ENCODE measurements around the gene DEDD2. TPM values are rescaled to one million over a fixed set of nuclear protein-coding genes. Genes with fewer than 3 reads are reported as not detected.

Gene DEDD2
- total and polyA plus RNA-seq, 5 experiments from 2014 or later, result 56.5 to 149 (median 117) TPM

GRCh38 chr19:42246143-42246921, 28.9 kb upstream of the DEDD2 start:
- POLR2A ChIA-PET, result interaction anchor here (0.6 to 10.6 kb wide), 8 partner anchors 11 to 1434 kb away, joined by 3 to 121 read pairs (median 4); partner anchors contain the start of gene CIC
- no peak overlapping the region for H3K4me3 Mint-ChIP-seq
- peaks cover 22 to 67% (median 51%) of the 10 kb centered on the region in 4 donors for H3K4me1 Mint-ChIP-seq
- peak overlapping the region in 8 of 10 donors; percentile 36 to 99 (median 75) for H3K27ac Mint-ChIP-seq
- ATAC-seq, result no peak
- H3K36me3 Mint-ChIP-seq, result peaks cover 0 to 5% (median 2%) of the 10 kb centered on the region in 3 donors
- H3K9me3 Mint-ChIP-seq, result no peaks in the 10 kb centered on the region
- no peak for DNase-seq
- no peaks in the 10 kb centered on the region for H3K27me3 Mint-ChIP-seq

DNA sequence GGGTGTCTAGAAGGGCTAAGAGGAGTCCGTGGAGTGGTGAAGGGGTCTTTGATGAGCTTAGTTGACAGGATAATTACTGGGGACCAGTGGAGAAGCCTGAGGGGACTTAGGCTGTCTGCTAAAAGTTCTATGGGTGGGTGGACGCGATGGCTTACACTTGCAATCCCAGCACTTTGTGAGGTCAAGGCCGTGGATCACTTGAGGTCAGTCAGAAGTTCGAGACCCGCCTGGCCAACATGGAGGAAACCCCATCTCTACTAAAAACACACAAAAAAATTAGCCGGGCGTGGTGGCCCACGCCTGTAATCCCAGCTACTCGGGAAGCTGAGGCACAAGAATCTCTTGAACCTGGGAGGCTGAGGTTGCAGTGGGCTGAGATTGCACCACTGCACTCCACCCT, 27.8 kb upstream of the DEDD2 start:
- ATAC-seq, result no peak
- no peak for DNase-seq
- peaks cover 0 to 6% (median 2%) of the 10 kb centered on the region in 3 donors for H3K36me3 Mint-ChIP-seq
- H3K4me3 Mint-ChIP-seq, result peak overlapping the region; percentile 88 to 99 (median 98)
- H3K9me3 Mint-ChIP-seq, result no peaks in the 10 kb centered on the region
- H3K27ac Mint-ChIP-seq, result peak overlapping the region; percentile 91 to 99 (median 98)
- peaks cover 21 to 65% (median 53%) of the 10 kb centered on the region in 4 donors for H3K4me1 Mint-ChIP-seq
- no peaks in the 10 kb centered on the region for H3K27me3 Mint-ChIP-seq
- POLR2A ChIA-PET, result interaction anchor here (0.7 to 10.6 kb wide), 10 partner anchors 7 to 112 kb away, joined by 3 to 121 read pairs (median 7); partner anchors contain the start of genes CIC, DEDD2, ERF and PAFAH1B3

DNA sequence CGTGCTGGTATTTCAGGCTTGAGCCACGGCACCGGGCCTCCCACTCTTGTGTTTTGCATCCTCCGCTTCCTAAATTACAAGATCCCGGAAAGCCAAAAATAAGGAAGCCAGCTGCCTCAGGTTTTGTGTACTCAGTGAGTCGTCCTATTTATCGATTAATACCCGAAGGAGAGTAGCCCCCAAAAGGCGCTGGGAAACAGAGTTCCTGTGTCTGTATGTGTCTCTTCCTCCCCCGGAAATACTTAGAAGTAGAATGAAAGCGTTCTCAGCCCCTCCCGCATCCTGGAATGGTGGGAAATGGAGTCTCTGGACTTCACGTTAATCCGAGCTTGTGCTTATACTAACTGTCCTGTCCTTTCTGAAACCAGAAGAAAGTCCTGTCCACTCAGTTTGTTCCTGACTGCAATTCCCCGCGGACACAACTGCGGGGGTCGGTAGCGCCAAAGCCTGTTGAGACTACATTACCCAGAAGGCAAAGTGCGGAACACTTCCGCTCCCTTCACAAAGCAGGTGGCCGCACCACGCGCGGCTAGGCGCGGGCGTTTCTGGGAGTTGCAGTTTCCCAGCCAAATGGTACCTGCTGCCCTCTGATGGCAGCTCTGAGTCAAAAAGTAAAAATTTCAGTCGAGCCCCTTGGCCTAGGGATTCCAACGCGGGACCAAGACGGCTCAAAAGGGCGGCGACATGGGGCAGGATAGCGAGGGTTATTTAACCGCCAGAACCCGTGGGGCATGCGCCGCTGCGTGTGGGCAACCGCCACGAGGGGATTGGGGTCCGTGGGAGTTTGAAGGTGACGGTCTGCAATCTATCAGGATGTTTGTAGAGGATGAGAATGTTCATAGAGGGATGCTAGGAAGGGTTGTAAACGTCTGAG, 27.1 kb upstream of the DEDD2 start:
- Mint-ChIP-seq H3K27ac (peak overlapping the region; percentile 91 to 99 (median 98)), H3K4me1 (peaks cover 24 to 65% (median 54%) of the 10 kb centered on the region in 4 donors), H3K9me3 (no peaks in the 10 kb centered on the region), H3K4me3 (peak overlapping the region; percentile 88 to 99 (median 98)), H3K27me3 (no peaks in the 10 kb centered on the region), H3K36me3 (peaks cover 0 to 12% (median 0%) of the 10 kb centered on the region in 3 donors)
- ATAC-seq (peak; percentile 36 to 43), DNase-seq (peak; percentile 81 to 94 (median 90))
- POLR2A ChIA-PET, result interaction anchor here (0.7 to 10.6 kb wide), 13 partner anchors 8 to 112 kb away, joined by 3 to 121 read pairs (median 8); partner anchors contain the start of genes CIC, DEDD2, ERF and PAFAH1B3

DNA sequence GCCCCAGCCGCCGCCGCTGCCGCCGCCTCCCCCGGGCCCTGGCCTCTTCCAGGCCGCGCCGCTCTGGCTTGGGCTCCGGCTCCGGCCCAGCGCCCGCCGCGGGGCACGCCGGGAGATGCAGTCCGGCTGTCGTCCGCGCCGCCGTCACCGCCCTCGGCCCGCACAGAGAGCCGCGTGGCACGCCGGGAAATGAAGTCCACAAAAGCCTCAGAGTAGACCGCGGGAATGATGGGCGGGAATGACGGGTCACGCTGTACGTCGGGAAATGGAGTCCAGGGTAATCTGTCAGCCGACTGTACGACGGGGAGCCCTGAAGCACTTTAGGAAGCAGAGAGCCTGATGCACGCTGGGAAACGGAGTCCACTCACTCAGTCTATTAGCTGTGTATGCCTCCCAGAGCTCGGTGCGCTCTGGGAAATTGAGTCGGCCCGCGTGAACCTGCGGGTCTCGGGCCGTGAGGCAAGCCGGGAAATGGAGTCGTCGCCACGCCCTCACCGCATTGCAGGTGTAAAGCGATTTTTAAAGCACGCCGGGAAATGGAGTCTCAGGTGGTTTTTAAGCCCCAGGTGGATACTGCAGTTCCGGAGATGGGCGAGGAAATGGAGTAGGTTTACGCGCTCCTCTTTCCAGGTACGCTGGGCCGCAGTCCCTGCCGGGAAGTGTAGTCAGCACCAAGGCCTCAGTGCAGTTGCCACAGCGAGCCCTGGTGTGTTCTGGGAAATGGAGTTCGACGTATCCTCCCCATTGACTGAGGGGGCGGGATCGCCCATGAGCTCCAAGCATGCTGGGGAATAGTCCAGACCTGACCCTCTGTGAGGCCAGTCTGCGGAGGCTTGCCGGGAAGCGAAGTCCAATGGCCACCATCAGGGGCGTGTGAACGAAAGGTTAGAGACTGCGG, 25.3 kb upstream of the DEDD2 start, which contains the start of gene GSK3A:
TSS of gene GSK3A (minus strand) at position 91 of the 898 bp plus-strand sequence. CDS start 137 bp downstream, outside the sequence.
- Mint-ChIP-seq H3K4me3 (peak within 1 kb of the TSS; percentile 88 to 99 (median 98)), H3K4me1 (peaks cover 26 to 61% (median 59%) of the 10 kb centered on the region in 4 donors), H3K9me3 (no peaks in the 10 kb centered on the region), H3K27me3 (no peaks in the 10 kb centered on the region), H3K36me3 (peaks cover 0 to 14% (median 0%) of the 10 kb centered on the region in 3 donors), H3K27ac (peak within 1 kb of the TSS; percentile 91 to 99 (median 95))
- DNase-seq (peak; percentile 90 to 98 (median 96)), ATAC-seq (peak; percentile 76 to 80)
- POLR2A ChIA-PET, result interaction anchor here (0.5 to 10.6 kb wide), 21 partner anchors 10 to 1822 kb away, joined by 3 to 121 read pairs (median 6); partner anchors contain the start of genes B9D2, CIC, DEDD2 and ERF

GRCh38 chr19:42242069-42242511, 24.6 kb upstream of the DEDD2 start:
- H3K4me3 Mint-ChIP-seq, result peak overlapping the region; percentile 80 to 92 (median 86)
- POLR2A ChIA-PET, result interaction anchor here (0.6 to 10.6 kb wide), 15 partner anchors 9 to 878 kb away, joined by 3 to 121 read pairs (median 11); partner anchors contain the start of genes B9D2, CIC, DEDD2 and ERF
- H3K4me1 Mint-ChIP-seq, result peaks cover 26 to 59% (median 59%) of the 10 kb centered on the region in 4 donors
- peaks cover 0 to 15% (median 0%) of the 10 kb centered on the region in 3 donors for H3K36me3 Mint-ChIP-seq
- no peaks in the 10 kb centered on the region for H3K9me3 Mint-ChIP-seq
- DNase-seq (no peak), ATAC-seq (no peak)
- H3K27me3 Mint-ChIP-seq, result no peaks in the 10 kb centered on the region
- H3K27ac Mint-ChIP-seq, result peak overlapping the region; percentile 74 to 93 (median 90)

DNA sequence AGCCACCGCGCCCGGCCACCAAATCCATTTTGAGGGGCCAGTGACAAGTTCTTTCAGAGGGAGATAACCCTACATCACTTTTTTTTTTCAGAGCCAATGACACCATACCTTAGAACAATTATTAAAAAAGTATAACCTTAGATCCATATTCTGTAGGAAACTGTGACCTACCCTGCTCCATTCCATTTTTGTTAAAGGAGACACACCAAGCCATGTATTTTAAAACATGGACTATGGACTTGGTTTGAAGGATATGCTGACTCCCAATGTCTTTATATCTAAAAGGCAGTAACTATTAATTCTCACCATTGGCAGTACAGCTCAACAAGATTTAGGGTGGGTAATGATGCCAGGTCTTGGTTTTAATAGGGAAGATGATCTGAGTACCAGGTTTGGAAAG, 23.8 kb upstream of the DEDD2 start:
- Mint-ChIP-seq H3K36me3 (peaks cover 0 to 23% (median 0%) of the 10 kb centered on the region in 3 donors), H3K27me3 (no peaks in the 10 kb centered on the region), H3K4me3 (peak overlapping the region; percentile 80 to 92 (median 86)), H3K4me1 (peaks cover 21 to 60% (median 54%) of the 10 kb centered on the region in 4 donors), H3K9me3 (no peaks in the 10 kb centered on the region), H3K27ac (peak overlapping the region in 7 of 10 donors; percentile 55 to 93 (median 90))
- no peak for DNase-seq
- POLR2A ChIA-PET, result interaction anchor here (0.6 to 3.8 kb wide), 9 partner anchors 9 to 61 kb away, joined by 3 to 29 read pairs (median 10); partner anchors contain the start of genes CIC, PAFAH1B3, PRR19 and ZNF526
- no peak for ATAC-seq

DNA sequence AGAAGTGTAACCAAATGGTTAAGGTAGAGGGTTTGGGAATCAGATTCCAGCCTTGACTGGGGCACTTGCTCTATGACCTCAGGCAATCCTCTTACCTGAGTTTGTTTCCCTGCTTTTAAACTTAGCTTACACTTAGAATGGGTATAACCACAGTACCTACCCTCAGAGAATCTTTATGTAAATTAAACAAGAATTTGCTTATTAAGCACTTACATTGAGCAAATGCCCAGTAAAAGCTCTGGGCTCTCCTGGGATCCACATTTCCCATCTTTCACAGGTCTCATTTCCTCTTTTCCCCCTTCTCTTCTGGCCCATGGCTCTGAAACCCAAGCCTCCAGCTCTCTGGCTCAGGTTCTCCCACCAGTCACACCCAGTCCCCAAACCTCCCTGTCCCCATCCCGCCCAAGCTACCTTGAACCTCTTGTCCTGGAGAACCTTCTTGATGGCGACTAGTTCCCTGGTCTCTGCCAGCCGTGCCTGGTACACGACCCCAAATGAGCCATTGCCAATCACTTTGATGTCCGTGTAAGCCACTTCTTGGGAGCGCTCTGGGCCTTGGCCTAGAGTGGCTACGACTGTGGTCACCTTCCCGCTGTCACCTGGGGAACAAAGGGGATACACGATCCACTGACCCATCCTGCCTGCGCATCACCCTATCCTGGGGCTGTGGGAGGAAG, 22.2 kb upstream of the DEDD2 start:
- Mint-ChIP-seq H3K36me3 (peaks cover 0 to 39% (median 0%) of the 10 kb centered on the region in 3 donors), H3K9me3 (no peaks in the 10 kb centered on the region), H3K27me3 (no peaks in the 10 kb centered on the region), H3K27ac (peak overlapping the region in 8 of 10 donors; percentile 58 to 79 (median 64)), H3K4me1 (peaks cover 15 to 49% (median 48%) of the 10 kb centered on the region in 4 donors), H3K4me3 (peak overlapping the region in 6 of 10 donors; percentile 7 to 64 (median 28))
- no peak for ATAC-seq
- POLR2A ChIA-PET, result interaction anchor here (0.5 to 2.6 kb wide), 5 partner anchors 16 to 91 kb away, joined by 3 to 6 read pairs (median 3); no protein-coding TSS in a partner anchor
- DNase-seq, result no peak

DNA sequence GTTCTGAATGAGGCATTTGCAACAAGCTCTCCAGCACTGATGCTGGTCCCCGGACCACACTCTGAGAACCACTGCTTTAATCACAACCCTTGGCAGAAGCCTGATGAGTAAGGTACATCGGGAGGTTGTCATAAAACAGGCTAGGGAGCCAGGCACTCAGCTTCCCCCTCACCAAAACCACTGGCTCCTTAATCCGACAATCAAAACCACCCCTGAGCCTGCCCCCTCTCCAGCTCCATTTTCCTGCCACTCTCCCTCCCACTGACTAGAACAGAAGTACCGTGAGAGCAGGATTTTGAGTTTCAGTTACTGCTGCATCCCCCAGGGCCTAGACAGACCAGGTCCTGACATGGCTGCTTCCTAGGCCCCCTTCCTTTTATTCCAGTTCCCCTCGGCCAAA, 17.7 kb upstream of the DEDD2 start:
- DNase-seq (no peak), ATAC-seq (no peak)
- POLR2A ChIA-PET, result interaction anchor here (0.5 to 1.9 kb wide), 6 partner anchors 11 to 50 kb away, joined by 3 to 6 read pairs (median 4); partner anchors contain the start of gene ZNF526
- Mint-ChIP-seq H3K36me3 (peaks cover 0 to 78% (median 0%) of the 10 kb centered on the region in 3 donors), H3K27me3 (no peaks in the 10 kb centered on the region), H3K4me1 (peaks cover 10 to 36% (median 17%) of the 10 kb centered on the region in 4 donors), H3K27ac (peak overlapping the region in 5 of 10 donors; percentile 40 to 77 (median 60)), H3K9me3 (no peaks in the 10 kb centered on the region), H3K4me3 (no peak overlapping the region)

DNA sequence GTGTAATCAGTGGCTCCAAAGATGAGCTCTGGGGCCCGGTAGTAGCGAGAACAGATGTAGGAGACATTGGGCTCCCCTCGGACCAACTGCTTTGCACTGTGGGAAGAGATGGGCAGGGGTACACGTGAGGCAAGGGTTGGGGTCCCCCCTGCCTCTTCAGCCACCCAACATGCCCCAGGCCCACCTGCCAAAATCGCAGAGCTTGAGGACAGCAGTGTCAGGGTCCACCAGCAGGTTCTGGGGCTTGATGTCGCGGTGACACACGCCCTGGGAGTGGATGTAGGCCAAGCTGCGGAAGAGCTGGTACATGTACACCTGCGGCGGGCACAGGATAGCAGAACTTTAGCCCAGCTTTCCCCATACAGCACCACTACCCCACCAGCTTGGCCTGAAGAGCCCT, 16.9 kb upstream of the DEDD2 start:
- Mint-ChIP-seq H3K4me3 (no peak overlapping the region), H3K27me3 (no peaks in the 10 kb centered on the region), H3K36me3 (peaks cover 0 to 78% (median 0%) of the 10 kb centered on the region in 3 donors), H3K27ac (peak overlapping the region in 2 of 10 donors; percentile 58 to 69), H3K4me1 (peaks cover 10 to 34% (median 14%) of the 10 kb centered on the region in 4 donors), H3K9me3 (no peaks in the 10 kb centered on the region)
- ATAC-seq (no peak), DNase-seq (no peak)
- POLR2A ChIA-PET, result interaction anchor here (1.2 to 1.9 kb wide), 3 partner anchors 10 to 35 kb away, joined by 4 to 5 read pairs (median 5); partner anchors contain the start of gene ZNF526

DNA sequence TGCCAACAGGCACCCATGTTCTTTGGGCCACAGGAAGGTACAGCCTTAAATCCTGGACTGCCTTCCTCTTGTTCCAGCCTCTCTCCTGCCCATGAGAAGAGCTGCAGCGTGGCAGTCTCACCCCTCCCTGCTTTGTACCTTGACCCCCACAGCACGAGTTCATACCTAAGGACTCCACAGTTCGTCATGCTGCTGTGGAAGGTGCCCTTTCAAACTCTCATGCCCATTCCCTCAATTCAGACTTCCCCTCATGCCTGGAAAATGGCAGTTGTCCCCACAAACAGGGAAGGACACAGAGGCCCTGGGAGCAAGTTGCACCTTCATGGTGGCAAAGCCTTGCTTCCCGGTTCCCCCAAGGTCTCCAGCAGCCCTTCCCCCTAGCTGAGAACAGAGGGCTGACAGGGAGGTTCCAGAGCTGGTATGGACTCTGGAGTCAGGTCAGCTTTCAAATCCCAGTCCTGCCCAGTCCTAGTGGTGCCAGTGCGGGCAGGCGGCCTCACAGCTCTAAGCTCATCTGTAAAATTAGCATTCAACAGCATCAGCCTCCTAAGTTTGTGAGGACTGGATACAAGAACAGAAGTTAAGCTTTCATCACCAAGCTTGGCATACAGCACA, 16.3 kb upstream of the DEDD2 start:
- POLR2A ChIA-PET, result interaction anchor here (1.2 to 1.9 kb wide), 3 partner anchors 9 to 35 kb away, joined by 4 to 5 read pairs (median 5); partner anchors contain the start of gene ZNF526
- peak overlapping the region in 8 of 10 donors; percentile 38 to 83 (median 60) for H3K27ac Mint-ChIP-seq
- no peak for ATAC-seq
- no peak overlapping the region for H3K4me3 Mint-ChIP-seq
- H3K36me3 Mint-ChIP-seq, result peaks cover 0 to 76% (median 0%) of the 10 kb centered on the region in 3 donors
- peaks cover 6 to 34% (median 14%) of the 10 kb centered on the region in 4 donors for H3K4me1 Mint-ChIP-seq
- no peaks in the 10 kb centered on the region for H3K27me3 Mint-ChIP-seq
- H3K9me3 Mint-ChIP-seq, result no peaks in the 10 kb centered on the region
- no peak for DNase-seq
